Left lobe of liver (tissue), 2 donors: ENCODE measurements around the gene BLOC1S4. TPM values are rescaled to one million over a fixed set of nuclear protein-coding genes. Genes with fewer than 3 reads are reported as not detected.
"Not testable (repeated sequence)": the region's sequence is repeated elsewhere in the genome, so short reads cannot be mapped to it uniquely, and the experiment has no call there.

Source experiments
- ATAC-seq: fragments of 200-7000 bp; cut with Tn5 transposase; one replicate; pipeline ENCODE4 v1.9.1; 2020; ENCODE audit warnings: mild to moderate bottlenecking, moderate library complexity
- DNase-seq: peaks from one replicate; pipeline ENCODE4 v3.0.0-alpha.2; 2020; ENCODE audit warnings: low spot score
- total RNA-seq: library from RNA; stranded (reverse); gene quantifications from one replicate; pipeline ENCODE4 v1.2.1, GENCODE V29; 2021
- donor health status: DM: no; HTN: no; CAD: no; lungs with moderate emphysema.
- donor health status: DM: no; HTN: yes; CAD: no.

BLOC1S4 gene
- total RNA-seq, 1 donor from 2014 or later: 6.5 TPM

DNA sequence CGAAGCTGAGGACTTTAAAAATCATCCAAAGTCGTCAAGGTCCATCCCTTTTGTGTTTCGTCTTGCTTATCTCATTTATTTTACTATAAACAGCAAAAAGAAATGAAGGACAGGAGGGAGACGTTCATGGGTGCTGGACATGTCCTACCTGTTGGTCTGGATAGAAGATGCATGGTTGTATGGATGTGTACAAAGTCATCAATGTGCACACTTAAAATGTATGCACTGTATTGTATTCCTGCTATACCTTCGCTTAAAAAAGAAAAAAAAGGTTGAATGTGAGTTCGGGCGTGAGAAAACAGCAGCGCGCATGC, 313 bp upstream of the BLOC1S4 start:
- DNase-seq (no peak), ATAC-seq (no peak)

DNA sequence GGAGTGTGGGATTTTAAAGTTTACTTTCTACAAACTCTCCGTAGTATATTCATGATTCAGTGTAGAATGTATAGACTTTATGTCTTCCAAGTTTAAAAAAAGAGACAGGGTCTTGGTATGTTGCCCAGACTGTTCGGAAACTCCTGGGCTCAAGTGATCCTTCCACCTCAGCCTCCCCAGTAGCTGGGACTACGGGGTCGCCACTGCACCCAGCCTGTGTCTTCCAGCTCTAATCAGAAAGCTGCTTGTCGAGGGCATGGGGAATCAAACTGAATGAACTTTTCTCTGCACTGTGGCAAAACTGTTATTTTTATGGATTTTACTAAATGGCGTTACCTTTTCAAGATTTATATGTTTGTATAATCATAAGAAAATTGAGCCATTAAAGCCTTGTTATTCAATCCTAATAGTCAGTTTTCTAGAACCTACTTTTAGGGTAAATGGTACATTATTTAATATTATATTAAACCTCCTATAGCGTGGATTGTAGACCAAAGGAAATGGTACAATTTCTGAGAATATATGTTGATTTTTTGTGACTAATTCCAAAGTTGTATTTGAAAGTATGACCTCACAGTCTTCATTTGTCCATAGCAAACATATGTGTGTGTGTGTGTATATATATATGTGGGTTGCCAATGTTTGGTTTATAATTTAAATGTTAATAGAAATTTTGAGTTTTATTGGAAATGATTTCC, 1.1 kb downstream of the BLOC1S4 start:
- ATAC-seq (no peak), DNase-seq (no peak)

DNA sequence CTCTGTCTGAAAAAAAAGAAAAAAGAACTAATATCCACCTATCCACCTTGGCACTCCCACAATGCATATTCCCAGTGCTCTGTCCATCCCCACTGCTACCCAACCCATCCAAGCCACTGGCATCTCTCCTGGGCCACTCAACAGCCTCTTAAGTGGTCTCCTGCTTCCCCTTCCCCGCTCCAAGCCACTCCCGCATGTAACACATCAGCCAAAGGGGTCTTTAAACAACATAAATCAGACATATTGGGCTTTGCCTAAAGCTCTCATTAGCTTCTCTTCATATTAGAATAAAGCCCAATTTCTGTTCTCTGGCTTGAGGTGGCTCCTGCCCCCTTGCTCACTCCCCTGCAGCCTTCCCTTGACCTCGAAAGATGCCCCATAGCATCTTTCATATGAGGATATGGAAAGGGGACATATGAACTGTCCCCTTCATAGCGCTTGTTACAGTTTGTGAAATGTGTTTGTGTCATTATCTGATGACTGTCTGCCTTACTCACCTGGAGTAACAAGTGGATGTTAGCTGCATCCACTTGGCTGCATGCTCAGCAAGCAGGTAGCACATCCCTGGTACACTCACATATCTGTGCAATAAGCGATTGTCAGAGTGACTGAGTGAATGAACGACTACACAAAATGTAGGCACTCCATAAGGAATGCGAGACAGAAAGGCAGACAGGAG, 3.1 kb downstream of the BLOC1S4 start:
- DNase-seq: no peak
- no peak for ATAC-seq

DNA sequence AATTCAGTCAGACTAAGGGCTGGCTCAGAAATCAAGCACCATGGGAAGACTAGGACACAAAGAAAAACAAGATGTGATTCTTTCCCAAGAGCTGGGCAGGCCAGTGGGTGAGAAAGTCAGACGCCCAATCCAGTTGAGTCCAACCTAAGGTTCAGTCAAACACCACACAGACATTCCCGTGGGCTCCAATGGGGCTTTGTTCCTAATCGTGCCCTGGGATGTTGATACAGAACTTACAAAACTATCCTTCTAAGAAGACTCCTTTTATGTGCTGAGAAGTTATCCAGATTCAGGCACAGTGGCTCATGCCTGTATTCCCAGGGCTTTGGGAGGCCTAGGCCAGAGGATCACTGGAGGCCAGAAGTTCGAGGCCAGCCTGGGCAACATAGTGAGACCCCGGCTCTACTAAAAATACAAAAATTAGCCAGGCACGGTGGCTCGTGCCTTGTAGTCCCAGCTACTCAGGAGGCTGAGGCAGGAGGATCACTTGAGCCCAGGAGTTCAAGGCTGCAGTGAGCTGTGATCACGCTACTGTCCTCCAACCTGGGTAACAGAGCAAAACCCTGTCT, 3.7 kb downstream of the BLOC1S4 start:
- no peak for DNase-seq

DNA sequence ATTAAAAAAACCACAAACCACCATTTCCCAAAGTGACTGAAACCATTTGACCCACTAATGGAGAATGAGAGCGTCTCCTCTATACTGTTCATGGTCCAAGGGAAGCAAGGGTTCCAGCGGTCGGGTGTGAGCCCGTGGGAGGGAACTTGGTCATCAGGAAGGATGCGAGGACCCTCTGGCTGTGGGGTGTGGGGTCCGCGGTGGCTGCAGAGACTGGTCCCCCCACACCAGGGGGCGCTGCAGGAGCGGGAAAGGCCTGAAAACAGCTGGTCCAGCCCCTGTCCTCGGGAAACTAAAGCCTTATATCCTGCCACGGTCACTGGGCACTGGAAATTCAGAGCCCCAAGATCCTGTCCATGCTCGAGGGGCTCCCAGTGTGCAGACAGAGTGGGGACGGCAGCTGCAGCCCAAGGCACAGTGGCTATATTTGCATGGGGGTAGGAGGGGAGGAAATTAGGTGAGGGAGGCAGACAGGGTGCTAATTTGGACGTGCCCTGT, 4.3 kb downstream of the BLOC1S4 start:
- DNase-seq (peak; percentile 85), ATAC-seq (peak; percentile 78)

More for the DNA sequence above, 3.7 kb downstream of the BLOC1S4 start:
- ATAC-seq: no peak

DNA sequence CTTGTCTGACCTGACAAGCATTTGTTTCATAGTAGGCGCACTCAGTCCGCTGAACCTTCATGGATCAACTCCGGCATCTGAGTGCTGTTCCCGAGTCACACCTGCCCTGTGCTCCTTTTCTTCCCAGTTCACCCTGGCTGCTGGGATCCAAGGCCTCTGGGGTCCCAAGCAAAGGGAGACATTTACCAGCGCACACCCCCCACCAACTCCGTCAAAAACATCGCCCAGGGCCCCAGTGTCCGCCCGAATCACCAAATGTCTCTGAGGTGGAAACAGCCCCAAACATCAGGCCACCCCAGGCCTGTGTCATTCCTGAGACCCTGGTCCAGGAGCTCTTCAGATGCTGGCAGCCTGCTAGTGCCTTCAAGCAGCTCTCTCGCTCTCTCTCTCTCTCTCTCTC, 5.1 kb downstream of the BLOC1S4 start:
- DNase-seq (no peak), ATAC-seq (no peak)

DNA sequence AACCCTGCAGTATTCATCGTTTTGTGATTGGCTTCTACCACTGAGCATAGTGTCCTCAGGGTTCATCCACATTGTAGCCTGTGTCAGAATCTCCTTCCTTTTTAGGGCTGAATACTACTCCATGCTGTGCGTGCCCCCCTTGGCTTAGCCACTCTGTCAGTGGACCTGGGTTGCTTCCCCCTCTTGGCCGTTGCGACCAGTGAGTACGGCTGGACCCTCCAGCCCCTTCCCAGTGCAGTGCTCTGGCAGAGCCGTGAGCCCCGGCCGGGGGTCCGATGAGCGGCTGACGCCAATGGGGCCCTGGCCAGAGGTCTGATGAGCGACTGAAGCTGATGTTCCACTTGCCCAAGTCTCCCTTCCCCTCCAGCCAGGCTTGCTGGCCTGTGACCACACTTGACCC, 6.9 kb downstream of the BLOC1S4 start:
- DNase-seq (no peak), ATAC-seq (no peak)

DNA sequence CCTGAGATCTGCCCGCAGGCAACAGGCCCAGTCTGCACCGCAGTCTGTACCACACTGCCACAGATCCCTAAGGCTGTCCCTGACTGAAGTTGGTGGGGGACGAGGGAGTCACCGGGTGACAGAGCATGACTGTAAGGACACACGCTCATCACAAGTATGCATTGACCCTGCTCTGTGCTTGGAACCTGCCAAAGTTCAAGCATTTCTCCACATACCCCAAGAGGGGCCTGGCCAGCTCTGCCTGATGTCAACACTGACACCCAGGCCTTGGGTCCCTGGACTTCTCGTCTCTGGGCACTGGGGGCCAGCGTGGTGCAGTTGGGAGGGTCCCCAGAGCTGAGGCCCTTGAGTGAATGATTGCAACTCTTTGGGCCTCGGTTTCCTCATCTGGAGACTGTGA, 7.9 kb downstream of the BLOC1S4 start:
- DNase-seq (no peak), ATAC-seq (no peak)

DNA sequence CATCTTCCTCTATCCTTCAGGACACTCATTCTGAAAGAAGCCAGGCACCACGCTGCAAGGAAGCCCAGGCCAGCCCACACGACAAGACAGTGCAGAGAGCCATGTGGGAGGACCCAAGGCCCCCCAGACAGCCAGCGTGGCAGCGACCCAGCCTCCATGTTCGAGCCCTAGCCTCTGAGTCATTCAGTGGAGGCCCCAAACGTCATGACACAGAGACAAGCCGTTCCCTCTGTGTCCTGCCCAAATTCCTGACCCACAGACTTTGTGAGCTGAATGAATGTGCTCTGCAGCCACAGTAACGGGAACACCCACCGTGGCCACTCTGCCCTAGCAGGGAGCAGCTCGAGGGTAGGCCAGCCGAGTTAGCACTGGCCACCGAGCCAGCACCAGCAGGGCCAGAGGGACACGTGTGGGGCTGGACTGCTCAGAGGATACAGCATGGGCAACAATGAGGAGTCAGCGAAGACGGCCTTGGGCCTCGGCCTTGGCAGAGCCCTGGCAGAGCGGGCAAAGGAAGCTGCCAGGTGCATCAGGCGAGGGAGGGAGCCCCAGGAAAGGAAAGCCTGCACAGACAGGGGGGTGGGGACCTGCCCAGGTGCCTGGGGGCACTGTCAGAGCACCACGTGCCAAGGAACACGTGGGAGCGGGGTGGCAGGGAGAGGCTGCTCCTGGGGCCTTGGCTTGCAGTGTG, 8.6 kb downstream of the BLOC1S4 start:
- ATAC-seq (no peak), DNase-seq (no peak)

DNA sequence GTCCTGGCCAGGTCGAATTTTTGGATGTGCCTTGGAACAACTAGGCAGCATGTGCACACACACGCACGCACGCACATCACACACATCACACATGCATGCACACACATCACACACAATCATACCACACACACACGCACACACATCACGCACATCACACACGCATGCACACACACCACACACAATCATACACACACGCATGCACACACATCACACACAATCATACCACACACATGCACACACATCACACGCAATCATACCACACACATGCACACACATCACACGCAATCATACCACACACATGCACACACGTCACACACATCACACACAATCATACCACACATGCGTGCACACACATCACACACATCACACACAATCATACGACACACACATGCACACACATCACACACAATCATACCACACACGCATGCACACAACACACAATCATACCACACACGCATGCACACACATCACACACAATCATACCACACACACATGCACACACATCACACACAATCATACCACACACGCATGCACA, 9.5 kb downstream of the BLOC1S4 start:
- DNase-seq, ATAC-seq: not testable (repeated sequence)

DNA sequence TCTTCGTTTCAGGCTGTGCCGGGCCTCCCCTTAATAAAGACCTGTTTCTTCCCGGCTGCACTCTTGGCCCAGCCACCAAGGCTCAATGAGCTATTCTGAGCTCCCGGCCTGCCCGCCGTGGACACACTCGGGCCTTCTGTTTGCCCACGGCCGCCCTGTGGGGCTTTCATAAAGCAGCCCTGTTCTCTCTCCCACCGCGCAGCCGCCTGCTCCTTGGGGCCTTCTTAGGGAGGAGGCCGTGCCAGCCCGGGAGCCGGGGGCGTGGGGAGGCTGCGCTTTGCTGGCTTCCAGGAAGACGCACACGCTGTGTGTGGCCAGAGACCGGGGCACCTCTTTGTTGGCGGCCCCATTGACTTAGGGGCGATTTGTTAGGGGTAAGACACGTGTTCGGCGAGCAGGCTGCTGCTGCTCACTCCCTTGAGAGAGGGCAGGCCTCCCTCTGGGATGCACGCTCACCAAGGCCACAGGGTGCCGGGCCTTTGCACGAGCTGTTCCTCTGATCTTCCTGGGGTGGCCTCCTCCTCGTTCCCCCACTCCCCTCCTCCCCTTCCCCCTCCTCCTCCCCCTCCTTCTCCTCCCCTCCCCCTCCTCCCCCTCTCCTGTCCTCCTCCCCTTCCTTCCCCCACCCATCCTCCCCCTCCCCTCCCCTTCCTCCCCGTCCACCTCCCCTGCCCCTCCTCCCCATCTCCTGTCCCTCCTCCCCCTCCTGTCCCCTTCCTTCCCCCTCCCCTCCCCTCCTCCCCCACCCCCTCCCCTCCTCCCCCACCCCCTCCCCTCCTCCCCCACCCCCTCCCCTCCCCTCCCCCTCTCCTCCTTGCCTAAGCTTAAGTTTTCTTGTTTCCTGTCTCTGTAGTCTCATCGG, 11.3 kb downstream of the BLOC1S4 start:
- DNase-seq (no peak), ATAC-seq (no peak)

DNA sequence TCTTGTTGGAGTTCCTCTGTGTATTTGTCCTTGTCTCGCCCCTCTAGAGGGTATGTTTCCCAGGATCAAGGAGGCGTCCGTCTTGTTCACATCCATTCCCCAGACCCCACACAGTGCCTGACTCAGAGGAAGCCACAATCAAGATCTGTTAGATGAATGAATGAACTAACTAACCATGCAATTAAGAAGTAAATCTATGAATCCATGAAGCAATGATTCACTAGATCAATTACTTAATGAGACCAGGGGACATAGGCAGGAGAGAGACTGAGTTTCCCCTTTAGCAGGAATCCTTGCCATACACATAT, 11.9 kb downstream of the BLOC1S4 start:
- DNase-seq (no peak), ATAC-seq (no peak)

DNA sequence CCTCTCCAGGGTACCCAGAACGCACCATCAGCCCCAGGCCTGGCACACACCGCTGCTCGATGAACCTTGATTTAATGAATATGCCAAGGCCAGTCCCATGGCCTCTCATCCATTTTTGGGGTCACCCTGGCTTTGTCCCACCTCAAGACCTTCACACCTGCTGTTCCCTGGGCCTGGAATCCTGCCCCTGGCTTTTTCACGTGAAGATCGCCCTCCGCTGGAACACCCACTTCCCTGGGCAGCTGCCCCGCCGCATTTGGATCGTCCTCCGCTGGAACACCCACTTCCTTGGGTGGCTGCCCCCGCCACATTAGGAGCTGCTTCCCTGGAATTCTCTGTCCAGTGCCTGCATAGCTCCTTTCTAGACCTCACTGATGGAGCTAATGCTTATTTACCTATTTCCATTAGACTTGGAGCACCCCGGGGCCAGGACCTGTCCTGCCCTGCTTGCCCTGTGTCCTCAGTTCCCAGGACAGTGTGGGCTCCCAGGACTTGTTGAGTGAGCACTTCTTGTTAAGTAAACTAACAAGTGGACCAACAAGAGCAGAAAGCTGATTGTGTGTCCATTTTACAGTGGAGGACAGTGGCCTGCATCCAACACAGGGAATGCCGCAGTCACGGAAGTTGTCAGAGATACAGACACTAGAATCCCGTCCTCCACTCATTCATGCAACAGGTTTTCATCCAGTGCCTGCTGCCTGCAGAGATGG, 12.5 kb downstream of the BLOC1S4 start:
- DNase-seq: peak; percentile 87
- peak; percentile 63 for ATAC-seq

DNA sequence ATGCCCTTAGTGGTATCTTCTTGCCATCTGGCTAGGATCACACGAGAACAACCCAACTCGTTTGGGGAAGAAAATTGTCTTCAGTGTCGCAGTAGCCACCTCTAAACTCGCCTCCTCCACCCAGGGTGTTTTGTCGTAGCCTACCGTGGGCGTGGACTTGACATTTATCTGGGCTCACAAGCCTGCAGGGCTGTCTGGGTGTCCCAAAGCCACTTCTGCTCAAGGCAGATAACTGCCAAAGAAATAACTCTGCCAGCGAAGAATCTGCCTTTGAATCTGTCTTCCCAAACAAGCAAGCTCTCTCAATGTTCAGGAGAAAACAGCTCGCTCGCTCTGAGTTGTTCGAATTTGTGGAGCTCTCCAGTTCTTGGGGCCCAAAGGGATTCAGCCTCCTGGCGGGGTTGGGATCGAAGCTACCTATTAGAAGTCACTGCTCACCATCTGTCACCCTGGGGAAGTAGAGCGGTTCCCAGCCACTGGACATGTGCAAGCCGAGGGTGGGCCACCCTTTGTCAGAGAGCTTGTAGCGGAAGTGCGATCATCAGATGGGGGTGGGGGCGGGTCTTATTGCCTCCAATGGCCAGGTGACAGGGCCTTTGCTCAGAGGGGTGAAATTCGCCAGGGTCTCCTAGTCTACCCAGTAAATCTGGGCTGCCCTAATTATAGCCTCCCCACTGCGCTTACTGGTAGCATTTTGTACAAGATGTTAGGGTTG, 14.8 kb downstream of the BLOC1S4 start:
- no peak for DNase-seq
- ATAC-seq: no peak

DNA sequence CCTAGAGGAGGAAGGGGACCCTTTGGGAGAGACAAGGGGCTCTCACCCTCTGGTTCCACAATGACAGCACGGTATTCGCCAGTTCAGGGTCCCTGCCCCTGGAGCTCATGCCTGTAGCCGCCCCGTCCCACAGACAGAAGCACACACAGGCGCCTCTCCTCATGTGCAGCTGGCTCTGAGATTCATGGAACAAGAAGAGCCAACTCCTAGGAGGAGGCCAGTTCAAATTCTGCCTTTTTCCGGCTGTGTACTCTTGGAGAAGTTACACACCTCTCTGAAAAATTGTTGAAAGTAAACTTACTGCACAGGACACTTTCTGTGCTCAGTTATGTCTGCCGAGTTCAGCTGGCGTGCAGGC, 15.3 kb downstream of the BLOC1S4 start:
- DNase-seq (no peak), ATAC-seq (no peak)

DNA sequence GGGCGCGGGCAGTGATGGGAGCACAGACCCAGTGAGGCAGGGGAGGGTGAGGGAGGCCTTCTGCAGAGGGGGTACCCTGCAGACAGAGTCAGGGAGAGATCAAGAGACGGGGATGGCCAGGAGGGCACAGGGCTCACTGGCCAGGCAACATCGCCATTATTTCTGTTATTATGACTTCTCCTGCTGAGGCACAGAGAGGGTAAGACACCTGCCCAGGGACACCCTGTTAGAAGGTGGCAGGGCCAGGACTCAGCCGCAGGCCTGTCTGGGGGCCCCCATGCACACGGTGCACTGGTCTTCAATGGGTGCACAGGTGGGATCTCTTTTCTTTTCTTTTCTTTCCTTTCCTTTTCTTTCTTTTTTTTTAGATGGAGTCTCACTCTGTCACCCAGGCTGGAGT, 15.8 kb downstream of the BLOC1S4 start:
- ATAC-seq: no peak
- DNase-seq: no peak

DNA sequence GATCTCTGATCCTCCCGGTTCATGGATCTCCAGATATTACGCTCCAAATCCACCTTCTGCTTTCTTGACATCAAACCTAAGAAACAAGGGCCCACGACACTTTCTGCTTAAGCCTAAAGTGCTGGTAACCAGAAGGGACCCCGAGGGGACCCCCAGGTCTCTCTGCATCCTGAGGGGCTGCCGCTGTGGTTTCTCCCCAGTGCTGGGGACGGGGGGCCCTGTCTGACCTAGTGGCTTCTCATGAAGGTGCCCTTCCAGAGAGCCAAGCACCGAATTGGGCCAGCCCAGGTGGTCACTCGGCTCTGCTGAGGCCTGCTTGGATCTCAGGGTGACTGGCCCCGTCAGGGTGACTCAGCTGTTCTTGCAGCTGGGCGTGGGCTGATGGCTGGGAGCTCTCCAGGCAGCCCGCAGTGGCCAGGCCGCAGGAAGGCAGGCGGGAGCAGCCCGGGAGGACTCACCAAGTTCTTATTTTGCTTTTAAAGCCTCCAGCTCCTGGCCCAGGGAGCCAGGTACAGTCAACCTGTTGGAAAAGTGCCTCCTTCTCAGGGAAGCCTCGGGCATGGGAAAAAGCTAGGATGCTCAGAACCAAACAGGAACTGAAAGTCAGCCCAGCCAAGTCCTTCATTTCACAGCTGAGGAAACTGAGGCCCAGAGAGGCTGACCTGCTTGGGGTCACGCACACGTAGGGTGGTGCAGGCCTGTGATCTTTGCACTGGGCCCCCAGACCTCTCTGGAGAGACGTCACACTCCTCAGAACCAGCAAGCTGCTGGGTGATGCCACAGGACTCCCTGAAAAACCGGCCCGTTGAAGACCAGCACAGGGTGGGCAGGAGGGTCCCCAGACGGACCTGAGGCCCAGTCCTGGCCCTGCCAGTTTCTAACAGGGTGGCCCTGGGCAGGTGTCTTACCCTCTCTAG, 16.7 kb downstream of the BLOC1S4 start:
- DNase-seq (peak; percentile 89), ATAC-seq (peak; percentile 74)

DNA sequence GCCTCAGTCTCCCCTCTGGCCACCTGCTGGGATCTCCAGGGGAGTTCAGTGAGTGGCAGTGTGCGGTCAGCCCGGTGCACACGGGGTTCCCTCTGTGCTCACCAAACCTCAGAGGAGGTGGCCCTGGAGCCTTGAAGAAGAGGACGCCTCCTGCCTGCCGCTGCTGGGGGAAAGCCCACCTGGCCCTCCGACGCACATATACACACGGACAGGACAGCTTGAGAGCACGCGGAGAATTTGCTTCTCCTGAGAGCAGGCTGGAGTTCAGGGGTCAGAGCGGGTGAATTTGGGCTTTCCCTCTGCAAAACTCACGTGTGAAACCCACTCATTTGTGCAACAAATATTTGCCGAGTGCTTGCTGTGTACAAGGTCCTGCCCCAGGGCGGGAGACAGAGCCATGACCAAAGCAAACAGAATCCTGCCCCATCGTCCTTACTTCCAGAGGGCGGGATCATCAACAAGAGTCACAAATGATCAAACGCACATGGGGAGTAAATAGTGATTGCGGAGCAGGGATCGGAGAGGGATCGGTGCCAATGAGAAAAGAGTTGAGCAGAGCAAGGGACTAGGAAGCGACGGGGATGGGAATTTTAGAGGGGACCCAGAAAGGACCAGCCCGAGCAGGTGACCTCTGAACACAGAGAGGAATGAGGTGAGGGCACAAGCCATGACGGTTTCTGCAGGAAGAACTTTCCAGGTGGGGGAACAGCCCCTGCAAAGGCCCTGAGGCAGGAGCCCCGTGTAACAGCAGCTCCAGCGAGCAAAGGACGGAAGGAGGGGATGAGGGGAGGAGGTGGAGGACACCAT, 17.6 kb downstream of the BLOC1S4 start:
- DNase-seq (peak; percentile 95), ATAC-seq (peak; percentile 72)
